ENCODE measurements around the gene SPRY2. TPM values are rescaled to one million over a fixed set of nuclear protein-coding genes. Genes with fewer than 3 reads are reported as not detected.

The SPRY2 gene
- total RNA-seq, 1 experiment from 2014 or later = 10.3 TPM

- intact Hi-C loops (cut with micrococcal nuclease; ENCODE audit: unreplicated experiment) = loop anchor here (1.0 to 10.0 kb wide), 5 partner anchors 17 to 582 kb away; no protein-coding TSS in a partner anchor
- peak overlapping the region; percentile 90 for H3K4me3 ChIP-seq (ENCODE audit: low read depth, low read length, poor library complexity, severe bottlenecking)
- no TSS peak for BruUV-seq (replicated peaks)
- peaks cover 11% of the 10 kb centered on the region for H3K4me1 ChIP-seq (ENCODE audit: insufficient read depth, low read length, poor library complexity, severe bottlenecking)
- POLR2A ChIA-PET (ENCODE audit: low non-redundant PET) = no interaction called here
- H3K27me3 ChIP-seq (replicated peaks; ENCODE audit: insufficient read depth, low read depth, low read length, poor library complexity) = no peaks in the 10 kb centered on the region
- TF ChIP-seq EZH2 (IDR thresholded peaks at IDR 0.05; ENCODE audit: borderline replicate concordance, low read depth, low read length, poor library complexity, severe bottlenecking) = no peak
- peak; percentile 98 for TF ChIP-seq CTCF (conservative IDR thresholded peaks at IDR 0.05; ENCODE audit: low read depth, low read length)
- peak overlapping the region; percentile 63 for H3K27ac ChIP-seq (ENCODE audit: low read depth, low read length, poor library complexity, severe bottlenecking)
- DNase-seq (ENCODE audit: low spot score) = peak; percentile 81
- H3K36me3 ChIP-seq (ENCODE audit: insufficient read depth, low read length, poor library complexity, severe bottlenecking) = no peaks in the 10 kb centered on the region
- no peaks in the 10 kb centered on the region for H3K9me3 ChIP-seq (ENCODE audit: low read depth, low read length, poor library complexity, severe bottlenecking)
- CTCF ChIA-PET = interaction anchor here (0.5 to 2.0 kb wide), 8 partner anchors 66 to 712 kb away, joined by 3 to 10 read pairs (median 4); no protein-coding TSS in a partner anchor
Observed at GRCh38 chr13:80342471-80343371, 1.8 kb upstream of the SPRY2 start.

GRCh38 chr13:80341756-80342370 is 937 bp upstream of the SPRY2 start:
- Histone ChIP-seq H3K9me3 (ENCODE audit: low read depth, low read length, poor library complexity, severe bottlenecking) (no peaks in the 10 kb centered on the region), H3K27ac (ENCODE audit: low read depth, low read length, poor library complexity, severe bottlenecking) (peak overlapping the region; percentile 87), H3K27me3 (replicated peaks; ENCODE audit: insufficient read depth, low read depth, low read length, poor library complexity) (no peaks in the 10 kb centered on the region), H3K36me3 (ENCODE audit: insufficient read depth, low read length, poor library complexity, severe bottlenecking) (peaks cover 4% of the 10 kb centered on the region), H3K4me1 (ENCODE audit: insufficient read depth, low read length, poor library complexity, severe bottlenecking) (peaks cover 11% of the 10 kb centered on the region), H3K4me3 (ENCODE audit: low read depth, low read length, poor library complexity, severe bottlenecking) (peak overlapping the region; percentile 90)
- intact Hi-C loops (cut with micrococcal nuclease; ENCODE audit: unreplicated experiment) = loop anchor here (1.0 to 10.0 kb wide), 5 partner anchors 17 to 583 kb away; no protein-coding TSS in a partner anchor
- ChIA-PET CTCF (interaction anchor here (0.5 to 2.0 kb wide), 9 partner anchors 15 to 940 kb away, joined by 3 to 10 read pairs (median 4); no protein-coding TSS in a partner anchor), POLR2A (ENCODE audit: low non-redundant PET) (interaction anchor here (0.6 kb wide), 1 partner anchor 81 kb away, joined by 3 read pairs; no protein-coding TSS in a partner anchor)
- TF ChIP-seq CTCF (conservative IDR thresholded peaks at IDR 0.05; ENCODE audit: low read depth, low read length) = no peak
- no peak for TF ChIP-seq EZH2 (IDR thresholded peaks at IDR 0.05; ENCODE audit: borderline replicate concordance, low read depth, low read length, poor library complexity, severe bottlenecking)
- peak; percentile 89 for DNase-seq (ENCODE audit: low spot score)
- no TSS peak for BruUV-seq (replicated peaks)

- intact Hi-C loops (cut with micrococcal nuclease; ENCODE audit: unreplicated experiment) = loop anchor here (5.0 to 10.0 kb wide), 4 partner anchors 103 to 584 kb away; no protein-coding TSS in a partner anchor
Observed at GRCh38 chr13:80340651-80341100, 250 bp downstream of the SPRY2 start.

More at GRCh38 chr13:80340651-80341100, 250 bp downstream of the SPRY2 start:
- H3K27me3 ChIP-seq (replicated peaks; ENCODE audit: insufficient read depth, low read depth, low read length, poor library complexity) = no peaks in the 10 kb centered on the region
- peak overlapping the region; percentile 90 for H3K4me3 ChIP-seq (ENCODE audit: low read depth, low read length, poor library complexity, severe bottlenecking)
- ChIA-PET POLR2A (ENCODE audit: low non-redundant PET) (interaction anchor here (0.6 kb wide), 2 partner anchors 65 to 96 kb away, joined by 3 read pairs; no protein-coding TSS in a partner anchor), CTCF (interaction anchor here (0.6 to 2.0 kb wide), 3 partner anchors 64 to 439 kb away, joined by 4 to 10 read pairs (median 5); no protein-coding TSS in a partner anchor)
- DNase-seq (ENCODE audit: low spot score) = peak; percentile 81
- peak overlapping the region; percentile 87 for H3K27ac ChIP-seq (ENCODE audit: low read depth, low read length, poor library complexity, severe bottlenecking)
- no TSS peak for BruUV-seq (replicated peaks)
- peaks cover 8% of the 10 kb centered on the region for H3K36me3 ChIP-seq (ENCODE audit: insufficient read depth, low read length, poor library complexity, severe bottlenecking)
- H3K4me1 ChIP-seq (ENCODE audit: insufficient read depth, low read length, poor library complexity, severe bottlenecking) = peaks cover 12% of the 10 kb centered on the region
- no peaks in the 10 kb centered on the region for H3K9me3 ChIP-seq (ENCODE audit: low read depth, low read length, poor library complexity, severe bottlenecking)
- TF ChIP-seq CTCF (conservative IDR thresholded peaks at IDR 0.05; ENCODE audit: low read depth, low read length) = no peak
- TF ChIP-seq EZH2 (IDR thresholded peaks at IDR 0.05; ENCODE audit: borderline replicate concordance, low read depth, low read length, poor library complexity, severe bottlenecking) = no peak
